ENCODE data around the gene PTPRN2. TPM values are rescaled to one million over a fixed set of nuclear protein-coding genes. Genes with fewer than 3 reads are reported as not detected.

Gene PTPRN2
- total and polyA plus RNA-seq, 3 experiments from 2014 or later, result 0.33 to 1.2 (median 0.42) TPM

GRCh38 chr7:157540606-157541294, 1046.9 kb downstream of the PTPRN2 start:
- CTCF ChIA-PET, result no interaction called here
- Histone ChIP-seq H3K4me1 (ENCODE audit: insufficient read depth, low read length) (no peaks in the 10 kb centered on the region), H3K4me3 (ENCODE audit: low read length) (no peak overlapping the region), H3K27me3 (ENCODE audit: insufficient read depth, low read length, poor library complexity, severe bottlenecking) (no peaks in the 10 kb centered on the region), H3K9me3 (ENCODE audit: low read length) (no peaks in the 10 kb centered on the region), H3K36me3 (ENCODE audit: insufficient read depth, low read length) (no peaks in the 10 kb centered on the region), H3K27ac (ENCODE audit: low read depth, low read length) (no peak overlapping the region)
- Mint-ChIP-seq H3K36me3 (peaks cover 0 to 2% (median 0%) of the 10 kb centered on the region in 3 donors), H3K4me1 (no peaks in the 10 kb centered on the region), H3K4me3 (no peak overlapping the region), H3K27me3 (peaks cover 0 to 5% of the 10 kb centered on the region in 2 donors), H3K27ac (no peak overlapping the region), H3K9me3 (no peaks in the 10 kb centered on the region)
- POLR2A ChIA-PET, result no interaction called here
- DNase-seq, result no peak

GRCh38 chr7:157540020-157540419, 1047.6 kb downstream of the PTPRN2 start:
- ChIA-PET CTCF (no interaction called here), POLR2A (no interaction called here)
- Mint-ChIP-seq H3K4me1 (no peaks in the 10 kb centered on the region), H3K36me3 (peaks cover 0 to 1% (median 0%) of the 10 kb centered on the region in 3 donors), H3K9me3 (no peaks in the 10 kb centered on the region), H3K27ac (no peak overlapping the region), H3K4me3 (no peak overlapping the region), H3K27me3 (peaks cover 0 to 5% of the 10 kb centered on the region in 2 donors)
- Histone ChIP-seq H3K36me3 (ENCODE audit: insufficient read depth, low read length) (no peaks in the 10 kb centered on the region), H3K27me3 (ENCODE audit: insufficient read depth, low read length, poor library complexity, severe bottlenecking) (no peaks in the 10 kb centered on the region), H3K4me1 (ENCODE audit: insufficient read depth, low read length) (no peaks in the 10 kb centered on the region), H3K9me3 (ENCODE audit: low read length) (no peaks in the 10 kb centered on the region), H3K27ac (ENCODE audit: low read depth, low read length) (no peak overlapping the region), H3K4me3 (ENCODE audit: low read length) (no peak overlapping the region)
- DNase-seq, result no peak

- POLR2A ChIA-PET, result no interaction called here
Measured at GRCh38 chr7:157539521-157539920, 1048.1 kb downstream of the PTPRN2 start.

GRCh38 chr7:157538735-157539134, 1048.9 kb downstream of the PTPRN2 start:
- H3K9me3 ChIP-seq (ENCODE audit: low read length), result no peaks in the 10 kb centered on the region
- peaks cover 0 to 3% (median 1%) of the 10 kb centered on the region in 5 donors for H3K9me3 Mint-ChIP-seq
- H3K27ac ChIP-seq (ENCODE audit: low read depth, low read length), result no peak overlapping the region
- H3K36me3 ChIP-seq (ENCODE audit: insufficient read depth, low read length), result no peaks in the 10 kb centered on the region
- ChIA-PET CTCF (no interaction called here), POLR2A (no interaction called here)
- H3K27me3 ChIP-seq (ENCODE audit: insufficient read depth, low read length, poor library complexity, severe bottlenecking), result no peaks in the 10 kb centered on the region
- no peak overlapping the region for H3K4me3 ChIP-seq (ENCODE audit: low read length)
- H3K27me3 Mint-ChIP-seq, result peaks cover 0 to 3% of the 10 kb centered on the region in 2 donors
- no peaks in the 10 kb centered on the region for H3K4me1 Mint-ChIP-seq
- no peak for DNase-seq
- H3K4me3 Mint-ChIP-seq, result no peak overlapping the region
- no peak overlapping the region for H3K27ac Mint-ChIP-seq
- H3K36me3 Mint-ChIP-seq, result no peaks in the 10 kb centered on the region
- no peaks in the 10 kb centered on the region for H3K4me1 ChIP-seq (ENCODE audit: insufficient read depth, low read length)

More at GRCh38 chr7:157539521-157539920, 1048.1 kb downstream of the PTPRN2 start:
- Histone ChIP-seq H3K9me3 (ENCODE audit: low read length) (no peaks in the 10 kb centered on the region), H3K27ac (ENCODE audit: low read depth, low read length) (no peak overlapping the region), H3K27me3 (ENCODE audit: insufficient read depth, low read length, poor library complexity, severe bottlenecking) (no peaks in the 10 kb centered on the region), H3K4me1 (ENCODE audit: insufficient read depth, low read length) (no peaks in the 10 kb centered on the region), H3K36me3 (ENCODE audit: insufficient read depth, low read length) (no peaks in the 10 kb centered on the region), H3K4me3 (ENCODE audit: low read length) (no peak overlapping the region)
- H3K9me3 Mint-ChIP-seq, result no peaks in the 10 kb centered on the region
- no peak overlapping the region for H3K27ac Mint-ChIP-seq
- no peaks in the 10 kb centered on the region for H3K4me1 Mint-ChIP-seq
- no peaks in the 10 kb centered on the region for H3K36me3 Mint-ChIP-seq
- H3K27me3 Mint-ChIP-seq, result peaks cover 0 to 3% of the 10 kb centered on the region in 2 donors
- no peak for DNase-seq
- CTCF ChIA-PET, result no interaction called here
- H3K4me3 Mint-ChIP-seq, result no peak overlapping the region

- no peak for DNase-seq
- no peak overlapping the region for H3K4me3 Mint-ChIP-seq
- H3K27ac Mint-ChIP-seq, result no peak overlapping the region
- Histone ChIP-seq H3K36me3 (ENCODE audit: insufficient read depth, low read length) (no peaks in the 10 kb centered on the region), H3K4me1 (ENCODE audit: insufficient read depth, low read length) (no peaks in the 10 kb centered on the region), H3K27me3 (ENCODE audit: insufficient read depth, low read length, poor library complexity, severe bottlenecking) (no peaks in the 10 kb centered on the region), H3K9me3 (ENCODE audit: low read length) (no peaks in the 10 kb centered on the region), H3K4me3 (ENCODE audit: low read length) (no peak overlapping the region), H3K27ac (ENCODE audit: low read depth, low read length) (no peak overlapping the region)
- H3K9me3 Mint-ChIP-seq, result peaks cover 0 to 4% (median 2%) of the 10 kb centered on the region in 5 donors
- H3K36me3 Mint-ChIP-seq, result peaks cover 0 to under 1% (median 0%) of the 10 kb centered on the region in 3 donors
- no peaks in the 10 kb centered on the region for H3K4me1 Mint-ChIP-seq
- ChIA-PET CTCF (no interaction called here), POLR2A (no interaction called here)
- H3K27me3 Mint-ChIP-seq, result peaks cover 0 to 3% of the 10 kb centered on the region in 2 donors
Measured at GRCh38 chr7:157538321-157538720, 1049.3 kb downstream of the PTPRN2 start.

- H3K27me3 Mint-ChIP-seq, result peaks cover 0 to 1% of the 10 kb centered on the region in 2 donors
Measured at GRCh38 chr7:157537056-157537455, 1050.6 kb downstream of the PTPRN2 start.

GRCh38 chr7:157532068-157532467, 1055.6 kb downstream of the PTPRN2 start:
- H3K9me3 Mint-ChIP-seq, result peaks cover 12 to 22% (median 14%) of the 10 kb centered on the region in 5 donors
- no peak overlapping the region for H3K27ac ChIP-seq (ENCODE audit: low read depth, low read length)
- no peak overlapping the region for H3K4me3 Mint-ChIP-seq
- CTCF ChIA-PET, result no interaction called here
- H3K4me1 ChIP-seq (ENCODE audit: insufficient read depth, low read length), result no peaks in the 10 kb centered on the region
- DNase-seq, result no peak
- peak overlapping the region in 1 of 8 donors; percentile 4 for H3K27ac Mint-ChIP-seq
- peaks cover 0 to 17% (median 0%) of the 10 kb centered on the region in 3 donors for H3K36me3 Mint-ChIP-seq
- POLR2A ChIA-PET, result no interaction called here
- H3K27me3 Mint-ChIP-seq, result peaks cover 0 to 3% of the 10 kb centered on the region in 2 donors
- peaks cover 0 to 5% (median 0%) of the 10 kb centered on the region in 3 donors for H3K4me1 Mint-ChIP-seq
- no peaks in the 10 kb centered on the region for H3K9me3 ChIP-seq (ENCODE audit: low read length)
- H3K27me3 ChIP-seq (ENCODE audit: insufficient read depth, low read length, poor library complexity, severe bottlenecking), result no peaks in the 10 kb centered on the region
- no peaks in the 10 kb centered on the region for H3K36me3 ChIP-seq (ENCODE audit: insufficient read depth, low read length)
- no peak overlapping the region for H3K4me3 ChIP-seq (ENCODE audit: low read length)

More at GRCh38 chr7:157537056-157537455, 1050.6 kb downstream of the PTPRN2 start:
- Histone ChIP-seq H3K27me3 (ENCODE audit: insufficient read depth, low read length, poor library complexity, severe bottlenecking) (no peaks in the 10 kb centered on the region), H3K36me3 (ENCODE audit: insufficient read depth, low read length) (no peaks in the 10 kb centered on the region), H3K4me1 (ENCODE audit: insufficient read depth, low read length) (no peaks in the 10 kb centered on the region), H3K4me3 (ENCODE audit: low read length) (no peak overlapping the region), H3K9me3 (ENCODE audit: low read length) (no peaks in the 10 kb centered on the region), H3K27ac (ENCODE audit: low read depth, low read length) (no peak overlapping the region)
- no peak overlapping the region for H3K4me3 Mint-ChIP-seq
- POLR2A ChIA-PET, result no interaction called here
- H3K9me3 Mint-ChIP-seq, result peaks cover 6 to 16% (median 14%) of the 10 kb centered on the region in 5 donors
- peaks cover 0 to 12% (median 0%) of the 10 kb centered on the region in 3 donors for H3K36me3 Mint-ChIP-seq
- no peak for DNase-seq
- no peak overlapping the region for H3K27ac Mint-ChIP-seq
- CTCF ChIA-PET, result no interaction called here
- no peaks in the 10 kb centered on the region for H3K4me1 Mint-ChIP-seq

- peaks cover 0 to 5% (median 0%) of the 10 kb centered on the region in 3 donors for H3K4me1 Mint-ChIP-seq
- no peak for DNase-seq
- POLR2A ChIA-PET, result no interaction called here
- no peaks in the 10 kb centered on the region for H3K9me3 ChIP-seq (ENCODE audit: low read length)
- CTCF ChIA-PET, result interaction anchor here (0.8 kb wide), 1 partner anchor 96 kb away, joined by 3 read pairs; no protein-coding TSS in a partner anchor
- H3K36me3 ChIP-seq (ENCODE audit: insufficient read depth, low read length), result no peaks in the 10 kb centered on the region
- peaks cover 0 to 17% (median 2%) of the 10 kb centered on the region in 3 donors for H3K36me3 Mint-ChIP-seq
- no peak overlapping the region for H3K27ac ChIP-seq (ENCODE audit: low read depth, low read length)
- no peak overlapping the region for H3K4me3 ChIP-seq (ENCODE audit: low read length)
- no peak overlapping the region for H3K27ac Mint-ChIP-seq
- H3K4me3 Mint-ChIP-seq, result no peak overlapping the region
- peaks cover 12 to 22% (median 14%) of the 10 kb centered on the region in 5 donors for H3K9me3 Mint-ChIP-seq
- no peaks in the 10 kb centered on the region for H3K4me1 ChIP-seq (ENCODE audit: insufficient read depth, low read length)
- H3K27me3 ChIP-seq (ENCODE audit: insufficient read depth, low read length, poor library complexity, severe bottlenecking), result no peaks in the 10 kb centered on the region
- H3K27me3 Mint-ChIP-seq, result peaks cover 5 to 11% of the 10 kb centered on the region in 2 donors
Measured at GRCh38 chr7:157529768-157530560, 1057.7 kb downstream of the PTPRN2 start.

Measured in CD8-positive, alpha-beta memory T cell (primary cell).